Lower leg skin (tissue), 3 donors: ENCODE measurements around the gene SLC39A11.

ENCODE experiments used
- CTCF ChIP-seq, 3 donors: fragments of 450-650 bp; IDR thresholded peaks; one replicate each; pipeline ENCODE4 v1.5.1; 2016; ENCODE audit warnings: antibody characterized with exemption in 3 of 3, mild to moderate bottlenecking in 3 of 3, moderate library complexity in 2 of 3
- POLR2A ChIP-seq, 2 donors: fragments of 450-650 bp; IDR thresholded peaks; one replicate each; pipeline ENCODE4 v1.6.1; 2016 to 2017; ENCODE audit warnings: antibody characterized with exemption in 2 of 2, mild to moderate bottlenecking in 1 of 2, moderate library complexity in 1 of 2

- TF ChIP-seq CTCF (IDR thresholded peaks at IDR 0.05) (no peak), POLR2A (IDR thresholded peaks at IDR 0.05) (no peak)
Observed at GRCh38 chr17:73013816-73014663, 78.4 kb downstream of the SLC39A11 start.
